Ovary (tissue), 9 donors: ENCODE measurements around the gene STOM. TPM values are rescaled to one million over a fixed set of nuclear protein-coding genes. Genes with fewer than 3 reads are reported as not detected.
A peak's percentile ranks its signal among the peaks of the same experiment; 100 is the strongest.

Source experiments
- DNase-seq, 5 donors: peaks; one replicate each; pipeline ENCODE4 v3.0.0-alpha.2; 2019 to 2020
- H3K27ac ChIP-seq, 2 donors: fragments of 200-600 bp; one replicate each; pipeline versions ENCODE4 v1.5.1 to v1.8.0; 2019 to 2022
- H3K27me3 ChIP-seq: fragments of 200-600 bp; one replicate; pipeline ENCODE4 v1.8.0; 2022
- H3K36me3 ChIP-seq: fragments of 200-600 bp; sonication (generic); one replicate; pipeline ENCODE4 v1.5.1; 2019
- H3K4me1 ChIP-seq: one replicate; pipeline ENCODE4 v1.8.1; 2013; ENCODE audit warnings: mild to moderate bottlenecking, moderate library complexity; ENCODE audit not compliant: insufficient read depth
- H3K4me3 ChIP-seq: fragments of 200-600 bp; sonication (generic); one replicate; pipeline ENCODE4 v1.5.1; 2017
- H3K9me3 ChIP-seq, 2 donors: fragments of 200-600 bp in 1 of 2; sonication (generic) in 1 of 2; one replicate each; pipeline versions ENCODE4 v1.5.1 to v1.8.1; 2013 to 2019; ENCODE audit warnings: mild to moderate bottlenecking in 1 of 2, moderate library complexity in 1 of 2
- EP300 ChIP-seq: sonication (generic); formaldehyde crosslinking; IDR thresholded peaks from one replicate; pipeline ENCODE4 v1.6.1; 2017; ENCODE audit warnings: antibody characterized with exemption
- POLR2A ChIP-seq: fragments of 450-650 bp; IDR thresholded peaks from one replicate; pipeline ENCODE4 v1.6.1; 2017; ENCODE audit warnings: antibody characterized with exemption, mild to moderate bottlenecking, moderate library complexity
- WGBS, 3 donors: extraction: QIAGEN DNeasy Blood & Tissue Kit in 1 of 3; methylation state at CpG; one replicate each; pipeline versions ENCODE4 v1.1.5 to v1.1.7; 2013 to 2017; 5-methylcytosine and 5-hydroxymethylcytosine counted together
- intact Hi-C, 4 donors: fragments of 100-400 bp; cut with DNase I; formaldehyde crosslinking; loops; one replicate each; pipeline versions ENCODE4 v1.11.0 to v1.15.1; 2022 to 2023
- polyA plus RNA-seq, 2 donors: library from polyadenylated mRNA; stranded (reverse); fragments of 200-250 nt in 1 of 2; fragments of 350-450 nt in 1 of 2; fragmentation: Illumina TruSeq in 1 of 2; extraction: RNeasy Lipid Tissue Mini Kit (QIAGEN cat#74804) in 1 of 2; gene quantifications; one replicate each; pipeline ENCODE4 v1.2.3, GENCODE V29; 2013 to 2014
- total RNA-seq, 7 donors: library from RNA; depleted of rRNA in 2 of 7; stranded (reverse); fragments of >200 nt in 2 of 7; fragmentation: NEBNext Ultra II Directional in 3 of 7; extraction: Animal tissue kit (Norgen Biotek cat#: 25700) in 3 of 7; gene quantifications; one replicate each; pipeline versions ENCODE4 v1.1.0 to v1.2.4, GENCODE V29; 2016 to 2023
- TF ChIP-seq, protein P1 (sequence below), 3 donors: fragments of 450-650 bp in 2 of 3; fragments of 200-600 bp in 1 of 3; IDR thresholded peaks; one replicate each; pipeline versions ENCODE4 v1.5.1 to v1.8.0; 2016 to 2022; ENCODE audit warnings: antibody characterized with exemption in 3 of 3, mild to moderate bottlenecking in 1 of 3
- donor health status: DM: no; HTN: no; CAD: no; lungs with moderate emphysema.
- donor health status: DM: no; HTN: no; CAD: no.
- donor health status: Bipolar disorder and iron deficiency.
- donor health status: DM: yes; HTN: yes; CAD: no.
- donor health status: DM: no; HTN: no; CAD: no.
- donor health status: DM: yes; HTN: yes; CAD: no.

Gene STOM
- total and polyA plus RNA-seq, 9 donors, result 73.1 to 205 (median 164) TPM

DNA sequence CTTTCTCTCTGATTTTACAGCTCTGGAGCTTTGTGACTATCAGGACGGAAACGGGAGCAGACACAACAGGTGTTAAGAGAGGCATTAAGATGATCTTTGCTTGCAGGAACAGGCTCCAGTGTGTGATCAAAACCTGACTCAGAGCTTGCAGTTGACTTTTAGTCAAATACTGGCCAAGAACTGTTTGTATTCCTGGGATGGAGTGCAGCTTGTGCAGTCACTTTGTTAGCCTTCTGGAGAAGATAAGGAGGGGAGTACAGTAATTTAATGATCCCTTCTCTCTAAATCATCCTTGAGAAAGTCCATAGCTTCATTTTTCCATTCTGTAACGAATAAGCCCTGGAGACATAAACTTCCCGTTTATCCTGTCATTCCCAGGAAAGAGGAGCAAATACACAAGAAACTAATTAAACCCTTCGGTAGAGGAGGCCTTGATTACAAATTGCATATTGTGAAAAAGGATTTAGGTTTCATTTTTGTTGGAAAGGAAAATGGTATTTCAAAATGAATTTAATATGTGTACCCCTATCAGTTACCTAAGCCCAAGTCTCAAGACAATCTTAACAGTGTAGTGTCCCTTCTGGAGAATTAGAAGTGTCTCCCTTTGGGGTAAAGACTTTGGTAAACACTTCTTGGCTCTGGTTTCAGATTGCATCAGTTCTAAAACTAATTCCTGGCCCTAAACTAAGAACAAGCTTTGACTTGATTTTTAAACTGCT lies 3.1 kb upstream of the STOM start:
- H3K36me3 ChIP-seq, result no peaks in the 10 kb centered on the region
- peaks cover 17% of the 10 kb centered on the region for H3K4me1 ChIP-seq
- H3K4me3 ChIP-seq, result no peak overlapping the region
- intact Hi-C loops, result loop anchor here in 2 of 4 donors (5.0 to 10.0 kb wide), 3 partner anchors 48 to 101 kb away; no protein-coding TSS in a partner anchor
- no peaks in the 10 kb centered on the region for H3K9me3 ChIP-seq
- peak overlapping the region in 1 of 2 donors; percentile 91 for H3K27ac ChIP-seq
- no peaks in the 10 kb centered on the region for H3K27me3 ChIP-seq
- WGBS, 3 donors, result 8 to 9% (median 8%) methylated on average over 5 of the region's 5 CpGs
- TF ChIP-seq EP300 (no peak), POLR2A (no peak)
- TF ChIP-seq, protein P1, sequence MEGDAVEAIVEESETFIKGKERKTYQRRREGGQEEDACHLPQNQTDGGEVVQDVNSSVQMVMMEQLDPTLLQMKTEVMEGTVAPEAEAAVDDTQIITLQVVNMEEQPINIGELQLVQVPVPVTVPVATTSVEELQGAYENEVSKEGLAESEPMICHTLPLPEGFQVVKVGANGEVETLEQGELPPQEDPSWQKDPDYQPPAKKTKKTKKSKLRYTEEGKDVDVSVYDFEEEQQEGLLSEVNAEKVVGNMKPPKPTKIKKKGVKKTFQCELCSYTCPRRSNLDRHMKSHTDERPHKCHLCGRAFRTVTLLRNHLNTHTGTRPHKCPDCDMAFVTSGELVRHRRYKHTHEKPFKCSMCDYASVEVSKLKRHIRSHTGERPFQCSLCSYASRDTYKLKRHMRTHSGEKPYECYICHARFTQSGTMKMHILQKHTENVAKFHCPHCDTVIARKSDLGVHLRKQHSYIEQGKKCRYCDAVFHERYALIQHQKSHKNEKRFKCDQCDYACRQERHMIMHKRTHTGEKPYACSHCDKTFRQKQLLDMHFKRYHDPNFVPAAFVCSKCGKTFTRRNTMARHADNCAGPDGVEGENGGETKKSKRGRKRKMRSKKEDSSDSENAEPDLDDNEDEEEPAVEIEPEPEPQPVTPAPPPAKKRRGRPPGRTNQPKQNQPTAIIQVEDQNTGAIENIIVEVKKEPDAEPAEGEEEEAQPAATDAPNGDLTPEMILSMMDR (IDR thresholded peaks at IDR 0.05), result no peak
- peak in 2 of 5 donors; percentile 38 to 55 for DNase-seq

DNA sequence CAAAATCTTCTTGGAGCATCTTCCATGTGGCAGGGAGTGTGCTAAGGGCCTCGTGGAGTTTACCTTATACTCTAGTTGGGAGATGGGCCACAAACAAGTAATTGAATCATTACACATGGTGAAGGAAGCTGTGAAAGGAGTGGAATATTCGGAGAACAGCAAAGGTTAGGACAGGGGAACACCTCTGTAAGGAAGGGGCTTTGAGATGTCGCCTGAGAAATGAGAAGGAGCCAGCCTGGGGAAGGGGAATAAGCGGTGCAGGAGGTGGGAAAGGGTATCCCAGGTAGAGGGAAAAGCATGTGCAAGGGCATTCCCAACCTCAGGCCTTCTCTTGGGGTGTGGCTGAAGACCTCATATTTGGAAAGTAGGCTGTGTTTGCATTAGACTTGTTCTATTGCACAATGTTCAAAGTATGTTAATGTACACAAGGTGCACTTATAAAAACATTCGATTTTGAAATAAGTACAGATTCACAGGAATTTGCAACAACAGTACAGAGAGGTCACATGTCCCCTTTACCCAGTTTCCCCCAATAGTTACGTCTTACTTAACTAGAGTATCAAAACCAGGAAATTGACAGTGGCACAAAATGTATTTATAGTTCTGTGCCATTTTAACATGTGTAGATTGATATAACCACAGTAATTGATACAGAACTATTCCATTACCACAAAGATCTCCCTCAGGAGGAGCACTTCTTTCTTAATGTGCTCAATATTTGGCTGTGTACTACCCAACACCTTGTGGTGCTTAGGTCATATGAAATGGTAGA lies 2.4 kb upstream of the STOM start:
- 62 to 65% (median 63%) methylated on average over 6 of the region's 6 CpGs for WGBS, 3 donors
- Histone ChIP-seq H3K4me3 (no peak overlapping the region), H3K9me3 (no peaks in the 10 kb centered on the region), H3K27me3 (no peaks in the 10 kb centered on the region), H3K4me1 (peaks cover 18% of the 10 kb centered on the region), H3K27ac (peak overlapping the region in 1 of 2 donors; percentile 91), H3K36me3 (no peaks in the 10 kb centered on the region)
- TF ChIP-seq, protein P1 (IDR thresholded peaks at IDR 0.05), result no peak
- TF ChIP-seq EP300 (no peak), POLR2A (no peak)
- no peak for DNase-seq
- intact Hi-C loops, result loop anchor here in 2 of 4 donors (5.0 to 10.0 kb wide), 3 partner anchors 48 to 100 kb away; no protein-coding TSS in a partner anchor

DNA sequence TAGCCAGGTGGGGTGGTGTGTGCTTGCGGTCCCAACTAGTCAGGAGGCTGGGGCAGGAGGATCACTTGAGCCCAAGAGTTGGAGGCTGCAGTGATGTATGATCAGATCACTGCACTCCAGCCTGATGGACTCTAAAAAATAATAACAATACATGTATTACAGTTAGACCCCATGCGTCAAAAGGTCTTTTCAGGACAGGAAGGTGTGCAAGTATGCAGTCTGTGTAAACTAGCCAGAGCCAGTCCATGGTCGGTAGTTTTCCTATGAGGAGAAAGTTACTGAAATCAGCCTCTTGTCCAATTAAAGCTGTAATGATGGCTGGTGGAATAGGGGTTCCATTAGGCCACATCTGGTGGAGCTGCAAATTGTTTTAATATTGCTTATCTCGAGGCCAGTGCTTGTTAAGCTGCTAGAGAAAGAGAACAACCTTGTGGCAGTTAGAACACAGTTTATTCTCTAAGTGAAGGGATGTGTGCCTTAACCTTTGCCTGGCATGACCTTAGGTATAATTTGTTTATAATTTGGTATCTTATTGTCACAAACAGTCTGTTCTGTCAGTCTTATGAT lies 1.5 kb upstream of the STOM start:
- 37 to 50% (median 47%) methylated on average over 4 of the region's 4 CpGs for WGBS, 3 donors
- Histone ChIP-seq H3K27me3 (no peaks in the 10 kb centered on the region), H3K9me3 (no peaks in the 10 kb centered on the region), H3K27ac (peak overlapping the region; percentile 91 to 94), H3K4me3 (no peak overlapping the region), H3K4me1 (peaks cover 18% of the 10 kb centered on the region), H3K36me3 (no peaks in the 10 kb centered on the region)
- no peak for TF ChIP-seq EP300
- TF ChIP-seq POLR2A, result no peak
- TF ChIP-seq, protein P1 (IDR thresholded peaks at IDR 0.05), result no peak
- intact Hi-C loops, result loop anchor here in 3 of 4 donors (2.0 to 10.0 kb wide), 4 partner anchors 47 to 99 kb away; no protein-coding TSS in a partner anchor
- DNase-seq, result no peak

DNA sequence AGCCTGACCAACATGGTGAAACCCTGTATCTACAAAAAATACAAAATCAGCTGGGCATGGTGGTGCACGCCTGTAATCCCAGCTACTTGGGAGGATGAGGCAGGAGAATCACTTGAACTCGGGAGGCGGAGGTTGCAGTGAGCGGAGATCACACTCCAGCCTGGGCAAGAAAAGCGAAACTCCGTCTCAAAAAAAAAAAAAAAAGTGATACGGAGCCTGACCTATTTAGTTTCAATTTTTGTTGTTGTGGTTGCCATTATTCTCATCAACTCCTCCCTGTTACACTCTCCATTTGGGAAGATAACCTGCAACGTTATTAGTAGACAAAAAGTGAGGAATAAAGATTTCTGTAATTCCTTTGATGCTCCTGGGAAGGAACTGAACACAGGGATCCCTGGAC lies 1.3 kb downstream of the STOM start:
- Histone ChIP-seq H3K27ac (peak overlapping the region; percentile 91 to 94), H3K9me3 (no peaks in the 10 kb centered on the region), H3K4me1 (peaks cover 18% of the 10 kb centered on the region), H3K36me3 (no peaks in the 10 kb centered on the region), H3K27me3 (no peaks in the 10 kb centered on the region), H3K4me3 (peak overlapping the region; percentile 54)
- TF ChIP-seq, protein P1 (IDR thresholded peaks at IDR 0.05), result no peak
- TF ChIP-seq EP300, result no peak
- no peak for TF ChIP-seq POLR2A
- 60 to 74% (median 62%) methylated on average over 8 of the region's 8 CpGs for WGBS, 3 donors
- intact Hi-C loops, result loop anchor here in 1 of 4 donors (5.0 kb wide), 1 partner anchor 91 kb away; no protein-coding TSS in a partner anchor
- DNase-seq, result no peak
